Suppressor macrophage treated with lipopolysaccharide for 1 hour (primary cell): ENCODE results near the gene LRRC8B.
"Not testable (repeated sequence)": the region's sequence is repeated elsewhere in the genome, so short reads cannot be mapped to it uniquely, and the experiment has no call there.

Experiments
- DNase-seq, 3 donors: peaks; one replicate each; pipeline ENCODE4 v3.0.0-alpha.2; 2020 to 2022

Gene LRRC8B

DNA sequence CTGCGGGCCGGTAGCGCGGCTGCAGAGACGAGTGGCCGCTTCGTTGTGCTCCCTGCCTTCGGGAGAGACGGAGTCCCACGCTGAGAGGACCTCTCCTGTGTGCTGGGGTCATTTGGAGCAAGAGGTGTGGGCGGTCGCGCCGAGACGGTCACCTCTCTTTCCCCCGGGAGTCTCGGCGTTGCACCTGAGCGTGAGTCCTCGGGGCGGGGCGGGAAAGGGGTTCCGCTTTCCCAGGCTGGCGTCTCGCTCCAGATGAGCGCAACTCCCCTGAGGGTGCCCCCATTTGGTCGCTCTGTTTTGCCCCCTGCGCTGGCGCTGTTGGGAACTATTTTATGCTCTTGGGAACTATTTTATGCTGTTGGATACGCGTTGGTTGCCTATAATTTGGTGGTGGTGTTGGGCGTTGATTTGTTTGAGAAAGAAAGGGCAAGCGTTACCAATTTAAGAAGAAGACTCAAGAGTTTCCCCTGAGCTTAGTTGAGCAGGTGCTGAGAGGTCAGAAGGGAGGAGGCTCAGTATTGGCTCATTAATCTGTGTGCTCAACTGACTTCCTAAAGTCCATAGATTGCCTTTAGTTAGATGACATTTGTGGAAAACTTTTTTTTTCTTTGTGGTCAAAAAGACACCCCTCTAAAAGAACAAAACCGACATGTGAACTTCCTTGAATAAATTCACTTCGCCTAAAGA, 683 bp downstream of the LRRC8B start:
- DNase-seq = peak; percentile 39 to 67 (median 45)

DNA sequence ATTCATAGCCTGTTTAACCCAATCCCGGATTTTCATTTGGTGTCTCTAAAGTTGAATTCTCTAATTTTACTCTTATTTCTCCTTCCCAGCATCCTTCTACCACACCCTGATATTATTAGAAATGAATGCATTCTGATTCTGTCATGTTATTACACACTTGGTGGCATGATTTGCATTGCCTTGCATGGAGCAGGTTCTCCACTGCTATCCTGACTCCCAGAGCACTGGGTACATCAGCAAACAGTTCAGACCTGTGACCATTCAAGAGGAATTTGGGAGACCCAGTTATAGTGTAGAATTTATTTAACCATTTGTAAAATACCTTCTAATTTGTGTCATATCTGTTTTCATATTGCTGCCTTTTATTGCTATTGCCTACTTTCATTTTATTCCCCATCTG, 2.6 kb downstream of the LRRC8B start:
- no peak for DNase-seq

DNA sequence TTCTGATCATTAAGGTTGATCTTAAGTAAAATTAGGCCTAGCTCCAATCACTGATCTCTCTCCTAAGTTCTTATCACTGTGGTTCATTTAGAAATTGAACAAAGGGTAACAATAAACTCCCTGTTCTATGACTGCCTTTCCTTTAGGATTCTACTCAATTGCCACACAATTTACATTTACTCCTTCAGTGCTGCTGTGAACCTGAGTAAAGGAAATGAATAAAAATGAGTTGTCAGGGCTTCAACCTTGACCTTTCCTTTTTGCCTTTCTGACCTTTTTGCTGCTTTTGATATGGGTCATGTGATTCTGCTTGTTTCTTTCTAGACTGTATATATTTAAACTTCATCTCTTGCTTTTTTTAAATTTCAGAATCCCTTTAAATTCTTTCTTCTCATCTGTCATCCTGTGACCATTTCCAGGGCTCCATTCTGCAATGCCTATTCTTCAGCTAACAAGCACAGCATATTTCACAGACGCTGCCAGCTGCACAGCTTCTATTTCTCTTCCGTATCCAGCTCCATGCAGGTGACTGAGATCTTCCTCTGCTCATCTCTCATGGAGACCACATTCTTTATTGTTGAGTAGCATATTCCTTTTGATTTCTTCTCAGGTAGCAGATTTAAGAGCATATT, 3.2 kb downstream of the LRRC8B start:
- DNase-seq = no peak

DNA sequence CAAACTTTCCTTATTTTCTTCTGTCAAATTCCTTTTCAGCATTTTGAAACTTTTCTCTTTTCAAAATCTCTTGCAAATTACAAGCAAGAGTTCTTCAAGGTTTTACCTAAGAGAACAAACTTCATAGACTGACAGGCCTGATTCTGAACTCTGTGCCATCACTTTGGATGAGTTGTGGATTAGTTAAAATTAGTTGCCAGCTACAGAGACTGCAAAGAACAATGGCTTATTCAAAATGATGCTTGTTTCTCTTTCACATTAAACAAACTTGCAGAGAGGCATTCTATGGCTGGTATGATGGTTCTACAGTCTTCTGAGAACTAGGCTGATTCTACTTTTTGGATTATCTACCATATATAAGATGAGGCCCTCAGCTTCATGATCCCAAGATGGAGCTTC, 3.8 kb downstream of the LRRC8B start:
- DNase-seq = no peak

DNA sequence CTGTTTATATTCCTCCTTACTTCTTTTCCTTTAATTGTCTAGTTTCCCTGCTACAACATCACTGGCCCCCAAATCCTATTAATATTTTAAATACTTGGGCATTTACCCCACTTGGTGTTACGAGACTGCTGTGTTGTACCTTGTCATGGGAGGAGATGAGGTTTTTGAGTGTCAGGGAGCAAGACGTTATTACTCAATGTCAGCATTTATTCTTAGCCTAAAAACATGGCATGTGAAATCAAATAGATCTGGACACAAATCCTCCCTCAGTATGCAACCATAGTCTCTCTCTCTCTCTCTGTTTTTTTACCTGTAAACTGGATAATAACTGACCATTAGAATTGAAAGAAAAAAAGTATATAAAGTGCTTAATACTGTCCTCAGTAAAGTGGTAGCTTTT, 4.6 kb downstream of the LRRC8B start:
- no peak for DNase-seq

DNA sequence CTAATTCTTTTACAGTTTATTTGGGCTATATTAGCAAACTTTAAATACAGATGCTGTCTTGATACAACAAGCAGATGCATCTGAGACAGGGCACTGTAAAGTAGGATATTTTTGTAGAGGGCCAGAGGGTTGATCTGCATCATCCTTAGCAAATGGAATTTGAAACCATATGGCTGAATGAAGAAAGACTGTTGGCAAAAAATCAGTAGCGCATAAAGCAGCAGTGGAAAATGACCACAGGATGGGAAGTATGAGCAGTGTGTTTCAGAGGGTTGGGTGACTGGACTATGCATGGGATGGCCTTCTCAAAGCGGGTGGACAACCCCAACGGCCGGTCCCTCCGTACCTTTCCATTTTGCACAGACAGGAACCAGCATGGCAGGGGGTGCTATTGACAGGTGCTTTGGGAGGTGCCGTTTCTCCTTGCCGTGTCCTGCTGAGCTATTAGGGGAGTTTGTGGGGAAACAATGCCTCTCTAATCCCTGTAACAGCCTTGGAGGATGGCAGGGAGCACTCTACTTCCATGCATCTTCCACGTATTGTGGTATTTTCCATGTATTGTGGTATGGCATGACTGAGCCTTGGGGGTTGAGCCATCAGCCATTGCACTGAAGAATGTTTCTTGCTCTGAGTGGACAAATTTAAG, 5.9 kb downstream of the LRRC8B start:
- DNase-seq = no peak

DNA sequence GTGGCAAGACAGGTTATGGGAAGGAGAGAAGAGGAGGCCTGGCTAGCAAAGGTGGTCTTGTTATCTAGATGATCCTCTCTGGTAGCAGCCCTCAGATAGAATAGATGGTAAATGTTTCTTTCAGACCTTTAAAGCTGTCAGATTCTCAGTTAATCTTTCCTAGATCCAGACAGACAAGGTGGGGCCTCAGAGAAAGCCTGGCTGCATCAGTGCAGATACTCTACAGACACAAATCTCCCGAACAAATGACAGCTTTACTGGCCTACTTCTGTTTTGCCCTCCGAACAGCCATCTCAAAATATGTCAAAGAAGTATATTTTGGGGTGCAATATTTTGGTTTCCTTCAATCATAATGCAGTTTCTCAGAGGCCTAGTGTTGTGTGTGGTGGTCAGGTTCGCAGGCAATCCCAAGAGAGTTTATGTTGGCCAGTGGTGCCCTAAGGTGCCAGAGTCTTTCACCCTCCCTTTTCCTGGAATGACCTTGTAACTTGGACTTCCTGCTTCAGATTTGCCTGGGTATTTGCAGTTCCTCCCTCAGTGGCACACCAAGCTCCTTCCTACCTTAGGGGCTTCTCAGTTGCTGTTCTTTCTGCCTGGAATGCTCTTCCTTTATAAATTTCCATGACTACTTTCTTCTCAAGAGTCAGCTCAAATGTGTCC, 7.0 kb downstream of the LRRC8B start:
- no peak for DNase-seq

DNA sequence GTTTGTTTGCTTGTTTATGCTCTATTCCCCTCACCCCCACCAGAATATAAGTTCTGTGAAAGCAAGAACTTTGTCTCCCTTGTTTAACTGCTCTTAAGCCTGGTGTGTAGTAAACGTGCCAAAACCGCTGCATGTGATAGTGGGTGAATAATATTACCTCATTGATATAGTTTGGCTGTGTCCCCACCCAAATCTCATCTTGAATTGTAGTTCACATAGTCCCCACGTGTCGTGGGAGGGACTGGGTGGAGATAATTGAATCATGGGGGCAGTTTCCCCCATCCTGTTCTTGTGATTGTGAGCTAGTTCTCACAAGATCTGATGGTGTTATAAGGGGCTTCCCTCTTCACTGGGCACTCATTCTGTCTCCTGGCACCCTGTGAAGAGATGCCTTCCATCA, 7.6 kb downstream of the LRRC8B start:
- DNase-seq = no peak

DNA sequence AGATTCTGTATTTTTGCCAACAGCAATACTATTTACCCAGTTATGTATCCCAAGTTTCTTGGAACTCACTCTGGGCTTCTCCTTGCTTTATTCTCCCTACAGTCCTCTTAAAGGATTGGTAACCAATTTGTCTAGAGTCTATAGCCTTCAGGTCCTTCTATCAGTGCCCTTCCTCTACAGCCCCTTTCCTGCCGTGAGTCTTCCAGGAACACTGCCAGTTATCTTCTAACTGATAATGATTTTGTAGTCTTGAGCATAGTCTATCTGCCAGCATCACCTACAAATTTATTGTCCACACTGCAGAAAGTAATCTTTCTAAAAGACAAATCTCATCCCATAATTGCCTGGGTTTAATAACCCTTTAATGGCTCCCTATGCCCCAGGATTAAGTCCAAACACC, 8.2 kb downstream of the LRRC8B start:
- DNase-seq = no peak

DNA sequence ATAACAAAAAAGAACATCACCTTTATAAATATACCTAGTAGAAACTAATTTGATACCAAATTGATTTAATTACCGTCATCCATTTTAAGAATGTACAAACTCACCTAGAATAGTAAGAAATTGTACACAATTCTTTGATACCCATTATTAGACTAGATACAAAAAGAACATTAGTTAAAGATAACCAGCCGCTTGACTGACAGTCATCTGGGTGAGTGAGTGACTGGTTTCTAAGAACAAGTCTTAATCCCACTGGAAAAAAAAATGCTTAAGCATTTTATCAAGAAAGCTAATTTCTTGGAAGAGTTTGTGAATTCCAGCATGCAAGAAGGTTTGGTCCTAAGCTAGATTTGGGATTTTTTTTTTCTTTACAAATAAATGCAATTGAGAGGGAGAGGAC, 10.9 kb downstream of the LRRC8B start:
- DNase-seq = no peak

DNA sequence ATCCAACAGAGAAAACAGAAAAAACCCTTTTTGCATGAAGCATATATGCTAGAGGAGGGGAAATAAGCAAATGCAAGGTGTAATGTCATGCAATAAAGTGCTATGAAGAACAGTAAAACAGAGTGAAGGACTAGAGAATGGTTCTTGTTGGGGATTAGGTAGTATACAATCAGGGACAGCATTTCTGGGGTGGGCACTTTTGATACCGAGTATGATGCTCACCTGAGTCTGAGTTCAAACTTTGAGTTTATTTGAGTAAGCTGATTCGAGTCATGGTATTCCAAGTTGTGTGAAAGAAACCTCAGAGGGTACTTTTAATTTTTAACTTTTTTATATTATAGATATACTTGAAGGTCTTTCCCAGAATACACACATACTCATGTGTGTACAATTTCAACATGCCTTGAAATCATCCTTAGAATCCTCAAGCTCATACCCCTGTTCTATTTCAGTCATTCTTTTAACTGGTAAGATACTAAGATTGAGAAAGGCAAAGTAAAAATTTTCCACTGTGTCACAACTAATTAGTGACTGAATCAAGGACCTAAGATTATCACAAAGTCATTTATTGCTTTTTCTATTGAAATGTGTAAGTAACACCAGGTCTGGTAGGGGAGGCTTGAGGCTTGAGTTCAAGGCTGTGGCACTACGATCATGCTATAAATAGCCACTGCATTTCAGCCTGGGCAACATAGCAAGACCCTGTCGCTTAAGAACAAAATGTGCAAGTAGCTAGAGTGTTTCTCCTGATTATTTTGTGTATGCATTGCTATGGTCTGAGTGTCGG, 12.1 kb downstream of the LRRC8B start:
- DNase-seq = peak in 1 of 3 donors; percentile 47

DNA sequence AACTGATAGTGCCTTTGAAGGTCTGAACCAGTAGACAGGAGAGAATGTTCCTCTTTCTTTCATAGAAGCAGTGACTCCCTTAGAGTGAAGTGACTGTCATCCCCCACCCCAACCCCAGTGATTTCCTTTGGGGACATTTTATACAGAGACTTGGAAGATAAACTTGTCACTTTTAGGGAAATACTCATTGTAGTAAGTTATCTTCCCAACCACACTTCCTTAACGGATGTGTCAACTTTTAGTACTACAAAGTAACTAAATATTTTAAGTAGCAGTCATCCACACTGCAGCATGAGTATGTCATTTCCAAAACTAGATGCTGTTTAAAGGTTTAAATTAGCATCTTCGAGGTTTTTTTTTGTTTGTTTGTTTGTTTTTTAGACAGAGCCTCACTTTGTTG, 13.7 kb downstream of the LRRC8B start:
- DNase-seq = peak; percentile 47 to 56 (median 47)

DNA sequence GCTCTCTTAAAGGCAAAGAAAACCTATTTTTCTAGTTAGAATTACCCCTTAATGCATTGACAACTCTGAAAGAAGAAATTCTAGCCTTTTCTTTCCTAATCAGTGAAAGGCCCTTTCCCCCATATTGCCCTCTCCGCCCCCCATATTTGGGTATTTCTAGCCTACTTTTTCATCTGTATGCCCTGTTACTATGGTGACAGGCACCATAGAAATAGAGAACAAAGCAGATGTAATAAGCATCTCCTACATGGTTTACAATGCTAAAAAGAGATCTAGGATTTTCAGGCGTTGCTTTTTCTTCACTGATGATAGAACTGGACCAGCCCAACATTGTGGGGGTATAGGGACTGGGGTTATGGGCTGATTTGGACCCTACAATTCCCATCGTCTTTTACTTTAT, 14.5 kb downstream of the LRRC8B start:
- DNase-seq = no peak

DNA sequence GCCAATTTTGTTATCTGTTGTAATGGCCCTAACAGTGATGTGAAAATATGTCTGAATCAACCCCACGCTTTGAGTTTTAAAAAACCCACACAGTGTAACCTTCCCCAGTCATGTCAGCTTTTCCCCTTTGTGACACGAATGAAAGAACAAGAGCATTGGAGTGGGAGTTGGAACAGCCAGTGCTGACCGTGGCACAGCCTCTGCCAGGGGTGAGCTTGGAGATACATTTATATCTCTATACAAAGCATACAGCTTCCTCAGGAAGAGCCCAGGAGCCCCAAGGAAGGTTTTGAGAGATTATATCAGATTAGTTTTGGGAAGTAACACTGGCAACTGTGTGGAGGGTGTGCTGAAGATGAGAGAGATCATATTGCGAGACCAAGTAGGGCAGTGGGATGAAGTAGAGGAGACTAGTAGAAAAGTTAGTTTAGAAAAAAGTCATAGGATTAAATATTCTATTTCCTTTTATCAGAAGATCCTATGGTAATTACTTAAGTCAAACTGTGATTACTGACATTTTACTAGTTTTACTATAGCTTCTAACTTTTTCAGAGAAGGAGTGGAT, 15.9 kb downstream of the LRRC8B start:
- peak; percentile 53 to 65 (median 60) for DNase-seq

DNA sequence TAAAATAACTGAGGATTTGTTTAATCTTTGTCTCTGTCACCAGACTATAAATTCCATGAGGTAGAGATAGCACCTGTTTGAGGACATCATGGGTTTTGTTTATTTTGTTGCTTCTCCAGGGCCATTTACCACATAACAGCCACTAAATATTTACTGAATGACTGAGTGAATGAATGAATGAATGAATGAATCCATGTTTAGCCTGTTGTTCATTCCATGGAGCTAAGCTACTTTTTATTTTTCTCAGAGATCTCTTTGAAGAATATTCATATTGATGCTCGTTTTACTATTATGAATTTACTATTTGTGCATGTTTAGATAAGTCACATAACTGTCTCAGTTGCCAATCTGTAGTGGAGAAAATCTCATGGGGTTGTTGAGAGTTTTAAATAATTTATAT, 17.7 kb downstream of the LRRC8B start:
- DNase-seq = no peak

DNA sequence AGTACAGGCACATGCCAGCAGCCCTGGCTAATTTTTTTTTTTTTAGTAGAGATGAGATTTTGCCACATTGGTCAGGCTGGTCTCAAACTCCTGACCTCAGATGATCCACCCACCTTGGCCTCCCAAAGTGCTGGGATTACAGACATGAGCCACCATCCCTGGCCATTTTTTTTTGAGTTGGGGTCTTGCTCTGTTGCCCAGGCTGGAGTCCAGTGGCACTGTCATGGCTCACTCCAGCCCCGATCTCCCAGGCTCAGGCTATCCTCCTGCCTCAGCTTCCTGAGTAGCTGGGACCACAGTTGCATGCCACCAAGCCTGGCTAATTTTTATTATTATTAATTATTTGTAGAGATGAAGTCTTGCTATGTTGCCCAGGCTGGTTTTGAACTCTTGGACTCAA, 19.0 kb downstream of the LRRC8B start:
- not testable (repeated sequence) for DNase-seq

DNA sequence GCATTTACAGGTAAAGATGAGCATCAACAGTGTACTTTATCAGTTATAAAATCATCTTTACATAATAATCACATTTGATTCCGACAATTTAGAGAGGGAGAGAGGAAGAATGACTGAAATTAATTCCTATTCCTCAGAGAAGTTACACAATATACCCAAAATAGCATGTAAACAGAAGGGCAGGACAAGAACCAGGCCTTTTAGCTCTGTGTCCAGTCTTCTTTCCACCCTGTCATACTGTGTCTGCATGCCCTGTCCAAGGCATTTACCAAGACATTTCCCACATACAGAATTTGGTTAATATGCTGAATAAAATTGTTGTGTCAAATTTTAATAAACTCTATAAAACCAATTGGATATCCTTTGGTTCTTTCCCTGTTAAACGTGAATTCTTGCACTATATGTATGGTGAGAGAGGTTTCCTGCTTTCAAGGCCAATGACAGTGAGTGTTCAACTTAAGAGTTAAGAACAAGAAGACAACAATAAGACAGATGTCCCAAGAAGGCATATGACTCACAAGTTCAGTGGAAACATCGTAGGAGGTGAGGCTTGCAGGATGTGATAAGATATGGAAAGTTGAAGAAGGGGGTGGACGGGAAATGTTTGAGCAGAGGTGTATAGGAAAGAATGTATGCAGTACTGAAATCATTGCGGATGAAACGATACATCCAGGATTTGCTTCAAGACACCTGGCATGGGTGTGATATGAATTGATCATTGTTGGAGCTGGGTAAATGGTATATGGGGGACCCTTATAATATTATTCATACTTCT, 20.8 kb downstream of the LRRC8B start:
- DNase-seq = peak; percentile 64 to 75 (median 68)

DNA sequence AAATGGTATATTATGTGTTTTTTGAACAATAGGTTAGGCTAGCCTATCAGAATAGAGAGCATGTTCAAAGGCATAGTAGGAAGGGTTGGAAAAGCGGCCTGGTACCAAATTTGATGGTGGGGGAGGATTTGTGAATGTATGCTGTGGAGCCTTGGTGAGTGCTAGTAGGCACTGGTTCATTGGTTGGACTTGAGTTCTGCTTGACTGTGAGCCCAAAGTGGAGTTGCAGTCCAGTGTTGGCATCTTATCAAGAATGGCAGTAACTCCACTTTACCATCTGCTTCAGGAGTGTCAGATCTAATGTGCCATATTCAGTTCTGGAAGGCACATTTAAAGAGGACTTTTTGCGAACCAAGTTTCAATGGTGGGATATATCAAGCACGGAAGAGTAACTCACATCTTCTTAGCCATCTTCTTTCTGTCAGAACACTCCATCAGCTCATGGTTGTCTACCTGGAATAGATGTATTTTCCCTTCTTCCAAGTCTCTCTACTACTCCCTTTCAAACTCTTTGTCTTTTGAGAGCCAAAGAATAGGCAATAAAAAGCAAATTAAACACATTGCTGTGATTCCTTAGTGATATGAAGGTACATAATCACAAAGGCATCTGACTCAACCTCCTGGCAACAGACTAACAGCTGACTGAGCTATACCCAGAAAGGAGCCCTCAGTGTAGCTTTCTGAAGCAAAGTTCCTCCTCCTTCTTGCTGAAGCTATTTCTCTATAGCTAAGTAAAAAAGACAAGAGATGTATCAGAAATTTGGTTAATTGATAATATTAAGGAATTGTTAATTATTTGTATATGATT, 21.7 kb downstream of the LRRC8B start:
- peak in 1 of 3 donors; percentile 30 for DNase-seq

DNA sequence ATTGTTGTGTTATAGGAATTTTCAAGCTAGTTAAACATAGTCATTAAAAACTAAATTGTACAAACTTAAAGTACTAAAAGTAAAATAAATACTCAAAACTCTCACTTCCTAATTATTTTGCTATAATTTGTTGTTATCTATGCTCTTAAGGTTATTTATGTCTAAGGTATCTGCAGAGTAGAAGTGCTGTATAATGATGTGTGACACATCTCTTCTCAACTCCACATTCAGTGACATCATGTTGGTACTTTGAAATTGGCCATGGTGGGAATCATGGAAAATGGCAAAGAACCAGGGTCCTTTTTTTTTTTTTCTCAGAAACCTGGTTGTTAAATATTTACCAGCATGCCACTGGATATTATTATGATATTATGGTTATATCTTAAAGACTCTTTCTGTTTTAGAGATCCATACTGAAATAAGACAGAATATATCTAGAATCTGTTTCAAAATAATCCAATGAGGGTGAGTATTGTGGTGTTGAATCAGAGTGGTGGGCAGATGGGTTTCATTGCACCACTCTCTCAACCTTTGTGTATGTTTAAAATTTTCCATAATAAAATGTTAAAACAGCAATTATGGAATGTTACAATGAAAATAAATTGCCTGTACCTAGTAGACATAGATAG, 22.4 kb downstream of the LRRC8B start:
- DNase-seq = no peak

DNA sequence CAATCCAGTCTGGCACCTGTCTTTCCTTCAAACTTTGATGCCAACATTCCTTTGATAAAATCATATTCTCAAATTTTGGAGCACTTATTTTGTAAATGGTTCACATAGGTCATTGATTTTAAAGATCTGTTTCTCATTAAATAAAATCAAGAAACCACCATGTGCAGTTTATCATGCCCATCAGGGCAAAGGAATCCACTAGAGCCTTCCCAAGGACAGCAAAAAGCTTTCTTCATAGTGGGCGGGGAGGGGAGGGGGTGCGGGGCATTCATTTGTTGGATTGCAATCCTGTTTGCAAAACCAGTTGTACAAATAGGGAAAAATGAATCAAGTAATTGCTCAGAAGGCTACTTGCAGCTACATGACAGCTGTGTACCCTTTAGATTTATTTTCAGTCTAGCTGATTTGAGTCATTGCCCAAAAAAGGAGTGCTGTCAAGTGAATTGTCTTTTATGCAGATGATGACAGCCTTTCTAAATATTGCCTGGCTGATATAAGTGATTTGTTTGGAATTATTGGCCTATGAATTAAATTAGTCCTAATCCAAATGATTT, 23.0 kb downstream of the LRRC8B start:
- DNase-seq = peak; percentile 26 to 61 (median 38)
